GM23248 (cell line): ENCODE results near the gene RAF1.

Experiments
- EZH2 ChIP-seq: fragments of 200-600 bp; sonication (generic); IDR thresholded peaks from 2 replicates; pipeline ENCODE4 v1.6.1; 2018; ENCODE audit warnings: antibody characterized with exemption, mild to moderate bottlenecking; ENCODE audit not compliant: insufficient read depth, poor library complexity, severe bottlenecking
- EZH2phosphoT487 ChIP-seq: fragments of 200-600 bp; sonication (generic); IDR thresholded peaks from 2 replicates; pipeline ENCODE4 v1.6.1; 2018; ENCODE audit warnings: antibody characterized with exemption, moderate library complexity, mild to moderate bottlenecking, low read depth; ENCODE audit not compliant: insufficient read depth

GRCh38 chr3:12708584-12709192 lies 44.8 kb upstream of the RAF1 start:
- no peak for TF ChIP-seq EZH2
- TF ChIP-seq EZH2phosphoT487, result no peak
